AG04450 (cell line): ENCODE data around the gene RBM24. TPM values are rescaled to one million over a fixed set of nuclear protein-coding genes. Genes with fewer than 3 reads are reported as not detected.

Experiments
- CTCF ChIA-PET: fragments of 300-600, 350-600 bp; formaldehyde crosslinking; extraction: SDS; loops from one replicate; lab custom pipeline; 2022; ENCODE audit warnings: antibody characterized with exemption, inconsistent platforms; lab: Charles Lee
- POLR2A ChIA-PET: fragments of 350-600 bp; formaldehyde crosslinking; extraction: SDS; loops from one replicate; lab custom pipeline; 2021; ENCODE audit warnings: antibody characterized with exemption, inconsistent platforms; lab: Yijun Ruan, JAX
- DNase-seq: peaks from one replicate; pipeline ENCODE4 v3.0.0-alpha.2; 2011; ENCODE audit warnings: low read depth, low spot score
- H3K27ac ChIP-seq: one replicate; pipeline ENCODE4 v1.5.1; 2012; ENCODE audit warnings: low read depth, low read length, control low read depth
- H3K27me3 ChIP-seq: one replicate; pipeline ENCODE4 v1.6.0; 2012; ENCODE audit warnings: low read length; ENCODE audit not compliant: control insufficient read depth, insufficient read depth
- H3K4me3 ChIP-seq: 2 replicates; pipeline ENCODE4 v1.5.1; 2011; ENCODE audit warnings: mild to moderate bottlenecking, low read depth, low read length, control low read depth
- H3K9me3 ChIP-seq: 2 replicates; pipeline ENCODE4 v1.5.1; 2012; ENCODE audit warnings: low read length; ENCODE audit not compliant: control insufficient read depth, insufficient read depth
- CTCF ChIP-seq: IDR thresholded peaks from 2 replicates; pipeline ENCODE4 v1.5.1; 2011; ENCODE audit warnings: low read depth, low read length, control low read depth, inconsistent platforms
- polyA plus RNA-seq: library from polyadenylated mRNA; depleted of rRNA; stranded (reverse); fragments of >200 nt; gene quantifications from 2 replicates; pipeline ENCODE4 v1.2.3, GENCODE V29; 2011

RBM24 gene
- polyA plus RNA-seq, 1 experiment = 11.3 TPM

DNA sequence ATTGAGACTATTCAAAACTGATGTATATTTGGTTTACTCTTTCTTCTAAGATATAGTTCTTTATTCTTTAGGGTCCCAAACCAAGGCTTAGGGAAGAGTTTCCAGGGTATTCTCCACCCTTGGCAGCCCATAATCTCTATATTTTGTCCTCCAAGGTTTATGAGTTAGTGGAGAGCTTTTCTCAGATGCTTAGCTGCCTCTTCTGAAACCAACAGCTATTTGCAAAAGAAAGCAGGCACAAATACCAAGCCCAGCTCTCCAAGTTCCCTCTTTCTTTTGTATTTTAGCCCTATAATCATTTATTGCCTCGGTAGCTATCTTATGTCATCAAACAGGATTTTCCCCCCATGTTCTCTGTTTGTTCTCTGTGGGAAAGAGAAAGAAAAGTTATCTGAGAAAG, 39.1 kb upstream of the RBM24 start:
- ChIA-PET CTCF (no interaction called here), POLR2A (no interaction called here)
- DNase-seq = no peak

GRCh38 chr6:17250237-17250636, 30.9 kb upstream of the RBM24 start:
- ChIA-PET POLR2A (interaction anchor here (0.6 kb wide), 1 partner anchor 17 kb away, joined by 10 read pairs; no protein-coding TSS in a partner anchor), CTCF (interaction anchor here (1.2 kb wide), 1 partner anchor 334 kb away, joined by 3 read pairs; no protein-coding TSS in a partner anchor)
- Histone ChIP-seq H3K4me3 (no peak overlapping the region), H3K27me3 (peaks cover 2% of the 10 kb centered on the region), H3K27ac (no peak overlapping the region), H3K9me3 (no peaks in the 10 kb centered on the region)
- no peak for DNase-seq
- no peak for TF ChIP-seq CTCF

More for the DNA sequence above, 39.1 kb upstream of the RBM24 start:
- Histone ChIP-seq H3K27ac (no peak overlapping the region), H3K27me3 (peaks cover 9% of the 10 kb centered on the region), H3K4me3 (no peak overlapping the region), H3K9me3 (no peaks in the 10 kb centered on the region)
- TF ChIP-seq CTCF = no peak

DNA sequence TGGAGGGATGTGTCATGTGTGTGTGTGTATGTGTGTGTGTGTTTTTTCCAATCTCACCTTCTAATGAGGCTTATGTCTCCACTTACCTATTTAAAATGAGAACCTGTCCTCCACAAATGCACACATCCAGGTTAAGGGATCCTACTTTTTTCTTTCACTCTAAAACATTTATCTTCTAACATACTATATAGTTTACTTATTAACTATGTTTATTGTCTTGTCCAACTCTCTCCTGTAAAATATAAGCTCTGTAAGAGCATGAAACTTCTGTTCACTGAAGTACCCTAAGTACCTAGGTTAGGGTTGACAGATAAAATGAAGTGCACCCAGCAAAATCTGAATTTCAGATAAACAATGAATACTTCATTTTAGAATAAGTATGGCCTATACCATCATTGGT, 29.2 kb upstream of the RBM24 start:
- TF ChIP-seq CTCF = no peak
- Histone ChIP-seq H3K27me3 (no peaks in the 10 kb centered on the region), H3K9me3 (no peaks in the 10 kb centered on the region), H3K4me3 (no peak overlapping the region), H3K27ac (no peak overlapping the region)
- DNase-seq = no peak
- ChIA-PET POLR2A (no interaction called here), CTCF (no interaction called here)

GRCh38 chr6:17258749-17259148, 22.4 kb upstream of the RBM24 start:
- POLR2A ChIA-PET = no interaction called here
- Histone ChIP-seq H3K27me3 (no peaks in the 10 kb centered on the region), H3K27ac (no peak overlapping the region), H3K9me3 (no peaks in the 10 kb centered on the region), H3K4me3 (no peak overlapping the region)
- no peak for DNase-seq
- no peak for TF ChIP-seq CTCF
- CTCF ChIA-PET = no interaction called here

GRCh38 chr6:17265570-17265969, 15.6 kb upstream of the RBM24 start:
- POLR2A ChIA-PET = no interaction called here
- no peak for TF ChIP-seq CTCF
- Histone ChIP-seq H3K4me3 (no peak overlapping the region), H3K27me3 (no peaks in the 10 kb centered on the region), H3K27ac (no peak overlapping the region), H3K9me3 (no peaks in the 10 kb centered on the region)
- no peak for DNase-seq
- CTCF ChIA-PET = interaction anchor here (0.6 kb wide), 1 partner anchor 30 kb away, joined by 7 read pairs; no protein-coding TSS in a partner anchor
